ENCODE data around the gene PTGER4.

DNA sequence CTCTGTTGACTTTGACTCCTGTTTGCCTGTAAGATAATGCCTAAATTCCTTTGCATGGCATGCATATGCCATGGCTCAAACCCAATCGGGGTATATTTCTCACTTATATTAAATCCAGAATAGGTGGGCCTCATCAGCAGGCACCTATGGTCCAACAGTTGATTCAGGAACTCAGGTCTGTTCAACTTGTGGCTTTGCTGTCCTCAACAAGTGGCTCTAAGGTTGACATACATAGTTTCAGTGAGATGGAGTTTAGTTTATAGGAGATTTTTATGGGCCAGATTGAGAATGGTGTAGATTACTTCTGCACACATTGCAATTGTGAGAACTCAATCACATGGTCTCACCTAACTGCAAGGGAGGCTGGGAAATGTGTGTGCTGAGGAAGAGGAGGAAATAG lies 31.6 kb upstream of the PTGER4 start:
- TF ChIP-seq EZH2phosphoT487 (IDR thresholded peaks at IDR 0.05; ENCODE audit: low read length) = no peak
- TF ChIP-seq, protein P1, sequence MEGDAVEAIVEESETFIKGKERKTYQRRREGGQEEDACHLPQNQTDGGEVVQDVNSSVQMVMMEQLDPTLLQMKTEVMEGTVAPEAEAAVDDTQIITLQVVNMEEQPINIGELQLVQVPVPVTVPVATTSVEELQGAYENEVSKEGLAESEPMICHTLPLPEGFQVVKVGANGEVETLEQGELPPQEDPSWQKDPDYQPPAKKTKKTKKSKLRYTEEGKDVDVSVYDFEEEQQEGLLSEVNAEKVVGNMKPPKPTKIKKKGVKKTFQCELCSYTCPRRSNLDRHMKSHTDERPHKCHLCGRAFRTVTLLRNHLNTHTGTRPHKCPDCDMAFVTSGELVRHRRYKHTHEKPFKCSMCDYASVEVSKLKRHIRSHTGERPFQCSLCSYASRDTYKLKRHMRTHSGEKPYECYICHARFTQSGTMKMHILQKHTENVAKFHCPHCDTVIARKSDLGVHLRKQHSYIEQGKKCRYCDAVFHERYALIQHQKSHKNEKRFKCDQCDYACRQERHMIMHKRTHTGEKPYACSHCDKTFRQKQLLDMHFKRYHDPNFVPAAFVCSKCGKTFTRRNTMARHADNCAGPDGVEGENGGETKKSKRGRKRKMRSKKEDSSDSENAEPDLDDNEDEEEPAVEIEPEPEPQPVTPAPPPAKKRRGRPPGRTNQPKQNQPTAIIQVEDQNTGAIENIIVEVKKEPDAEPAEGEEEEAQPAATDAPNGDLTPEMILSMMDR (IDR thresholded peaks at IDR 0.05; ENCODE audit: low read length) = no peak

Measured in MM.1S (cell line).